GM18909 (cell line): ENCODE measurements around the gene DIPK1A.

Experiments used
- ATAC-seq: cut with Tn5 transposase; IDR thresholded peaks from one replicate; pipeline ENCODE4 v1.9.1; 2021; ENCODE audit warnings: mild to moderate bottlenecking; ENCODE audit not compliant: unreplicated experiment, poor library complexity

Gene DIPK1A

GRCh38 chr1:92845908-92846307 is 115.4 kb downstream of the DIPK1A start:
- ATAC-seq = no peak

GRCh38 chr1:92844439-92844838 is 116.8 kb downstream of the DIPK1A start:
- no peak for ATAC-seq

DNA sequence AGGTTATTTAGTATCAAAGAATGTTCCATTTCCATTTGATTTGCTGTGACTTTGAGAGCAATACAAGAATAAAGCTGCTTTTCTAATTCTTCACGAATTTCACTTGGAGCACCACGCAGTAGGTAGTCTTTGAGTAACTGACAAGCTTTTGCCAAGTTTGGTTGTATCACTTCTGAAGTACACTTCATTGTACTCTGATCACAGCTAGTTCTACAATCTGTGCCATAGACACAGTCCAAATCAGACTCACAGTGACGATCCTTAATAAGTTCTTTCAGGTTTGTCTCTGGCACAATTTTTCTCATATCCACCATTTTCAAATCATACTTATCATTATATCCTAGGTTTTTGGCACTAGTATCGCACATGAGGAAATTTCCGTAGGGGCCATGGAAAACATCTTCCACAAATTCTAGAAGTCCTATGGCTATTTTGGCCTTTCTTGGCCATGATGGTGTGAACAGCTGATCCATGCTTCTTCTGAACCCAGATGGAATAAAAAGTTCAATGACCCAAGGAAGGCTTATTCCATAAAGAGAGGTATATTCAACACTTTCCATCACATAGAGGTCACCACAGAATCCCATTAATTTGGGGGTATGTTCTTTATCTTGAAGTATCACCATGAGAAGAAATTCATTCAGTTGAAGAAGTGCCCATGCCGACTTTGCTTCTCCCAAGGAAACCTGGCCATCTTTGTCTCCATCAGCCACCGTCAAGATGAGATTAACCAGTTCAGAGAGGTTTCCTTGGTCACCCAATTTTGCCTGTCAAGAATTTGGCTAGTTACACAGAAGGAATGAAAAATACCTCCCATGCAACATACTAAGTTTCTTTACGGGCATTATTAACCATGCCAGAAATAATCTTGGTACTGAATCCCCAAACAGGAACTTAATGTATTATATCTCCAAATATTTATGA is 117.6 kb downstream of the DIPK1A start:
- no peak for ATAC-seq

- ATAC-seq = no peak
Observed at GRCh38 chr1:92843046-92843423, 118.2 kb downstream of the DIPK1A start.

DNA sequence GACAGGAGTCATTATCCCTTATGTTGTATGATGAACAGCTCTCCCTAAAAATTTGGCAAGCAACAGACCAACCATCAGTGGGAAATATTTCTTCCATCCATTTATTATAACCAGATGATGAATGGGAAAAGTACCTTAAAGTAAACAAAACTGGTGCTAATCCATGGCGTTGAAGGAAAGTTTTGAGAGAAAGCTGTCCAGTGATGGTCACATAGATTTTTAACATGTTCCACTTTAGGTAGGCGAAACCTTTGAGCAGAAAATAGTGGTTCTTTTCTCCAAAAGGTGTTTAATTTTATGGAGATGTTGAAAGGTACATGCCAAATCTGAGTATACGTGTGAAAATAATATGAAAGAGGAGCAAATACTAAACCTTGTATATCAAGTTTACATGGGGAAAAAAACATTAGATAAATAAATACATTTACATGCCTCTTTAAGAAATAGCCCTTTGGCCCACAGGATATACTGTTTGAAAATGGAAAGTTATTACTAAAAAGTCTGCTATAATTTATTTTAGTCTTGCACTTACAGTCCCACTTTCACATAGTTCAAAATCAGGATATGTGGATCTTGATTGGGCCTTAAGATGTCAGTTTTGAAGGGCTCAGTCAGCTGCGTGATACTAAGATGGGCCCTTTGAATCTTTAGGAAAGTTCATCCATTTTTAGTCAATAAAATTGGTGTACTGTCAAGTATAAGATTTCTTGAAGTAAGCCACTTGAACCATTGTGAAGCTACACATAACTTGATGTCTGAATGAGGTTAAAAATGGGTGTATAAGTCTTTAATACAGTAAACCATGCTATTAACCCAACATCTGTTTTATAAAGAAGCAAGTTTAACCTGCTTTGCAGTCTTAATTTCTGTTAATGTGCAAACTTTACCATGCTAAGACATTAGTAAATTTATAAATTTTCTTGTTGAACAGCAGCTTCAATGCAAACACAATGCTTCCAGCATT is 118.9 kb downstream of the DIPK1A start:
- ATAC-seq = no peak

DNA sequence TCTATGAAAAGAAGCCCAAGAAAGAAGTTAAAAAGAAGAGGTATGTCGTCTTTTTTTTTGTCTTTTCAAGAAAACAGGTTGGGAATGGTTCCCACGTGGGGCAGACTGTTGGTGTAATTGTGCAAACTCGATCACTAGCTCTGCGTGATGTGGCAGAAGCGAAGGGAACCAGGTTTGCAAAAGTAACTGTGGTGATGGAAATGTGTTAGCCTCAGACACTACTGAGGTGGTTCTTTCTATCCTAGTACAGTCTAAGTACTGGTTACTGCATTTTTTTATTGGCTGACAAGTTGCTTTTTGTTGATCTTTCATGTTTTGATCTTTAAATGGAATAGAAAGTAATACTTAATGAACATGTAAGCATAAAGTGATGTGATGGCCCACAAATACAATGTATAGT is 120.7 kb downstream of the DIPK1A start:
- no peak for ATAC-seq

DNA sequence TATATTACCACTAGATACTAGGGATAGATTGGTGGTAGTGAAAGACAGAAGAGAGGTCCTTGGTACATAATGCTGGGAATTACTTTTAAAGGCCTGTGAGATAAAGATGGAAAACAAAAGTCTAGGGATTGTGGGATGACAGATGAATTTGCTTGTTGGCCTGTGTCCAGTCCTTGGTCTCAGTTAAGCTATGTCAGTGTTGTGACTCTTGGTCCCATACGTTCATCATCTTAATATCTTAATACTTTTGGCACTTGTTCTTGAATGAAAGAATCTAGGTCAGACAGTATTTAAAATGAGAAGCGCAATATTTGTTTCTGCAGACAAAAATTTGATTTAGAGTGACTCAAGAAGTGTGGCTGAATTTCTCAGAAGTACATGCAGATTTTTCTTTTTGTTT is 121.8 kb downstream of the DIPK1A start:
- ATAC-seq = no peak

DNA sequence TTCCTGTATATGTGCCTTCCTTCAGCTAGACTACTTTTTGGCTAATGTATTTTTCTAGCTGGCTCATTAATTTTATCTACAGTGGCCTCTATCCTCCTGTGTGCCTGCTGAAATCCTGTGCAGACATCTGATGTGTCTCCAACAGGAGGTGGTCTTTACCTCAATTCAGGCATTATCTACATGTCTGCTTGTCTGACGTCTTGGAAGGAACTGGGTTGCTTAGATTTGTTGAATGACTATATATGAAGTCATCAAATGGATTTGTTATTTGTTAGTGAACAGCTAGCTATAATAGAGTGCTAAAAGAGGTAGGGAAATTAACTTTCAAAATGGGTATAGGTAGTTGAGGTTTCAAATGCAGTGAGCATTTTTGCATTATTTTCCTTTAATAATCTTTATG is 122.7 kb downstream of the DIPK1A start:
- no peak for ATAC-seq

- no peak for ATAC-seq
Observed at GRCh38 chr1:92837062-92837461, 124.2 kb downstream of the DIPK1A start.

DNA sequence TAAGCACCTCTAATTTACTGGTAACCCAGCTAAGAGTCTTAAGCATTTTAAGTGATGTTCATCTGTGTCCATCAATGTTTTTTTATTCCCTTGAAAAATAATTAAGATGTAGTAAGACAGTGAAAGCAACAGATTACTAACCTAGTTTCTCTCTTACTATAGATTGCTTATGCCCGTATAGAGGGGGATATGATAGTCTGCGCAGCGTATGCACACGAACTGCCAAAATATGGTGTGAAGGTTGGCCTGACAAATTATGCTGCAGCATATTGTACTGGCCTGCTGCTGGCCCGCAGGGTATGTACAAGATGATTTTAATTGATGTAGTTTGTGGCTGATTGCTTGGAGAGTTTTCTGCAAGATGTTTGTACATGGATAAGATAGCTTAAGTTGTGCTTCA is 126.6 kb downstream of the DIPK1A start:
- ATAC-seq = no peak

DNA sequence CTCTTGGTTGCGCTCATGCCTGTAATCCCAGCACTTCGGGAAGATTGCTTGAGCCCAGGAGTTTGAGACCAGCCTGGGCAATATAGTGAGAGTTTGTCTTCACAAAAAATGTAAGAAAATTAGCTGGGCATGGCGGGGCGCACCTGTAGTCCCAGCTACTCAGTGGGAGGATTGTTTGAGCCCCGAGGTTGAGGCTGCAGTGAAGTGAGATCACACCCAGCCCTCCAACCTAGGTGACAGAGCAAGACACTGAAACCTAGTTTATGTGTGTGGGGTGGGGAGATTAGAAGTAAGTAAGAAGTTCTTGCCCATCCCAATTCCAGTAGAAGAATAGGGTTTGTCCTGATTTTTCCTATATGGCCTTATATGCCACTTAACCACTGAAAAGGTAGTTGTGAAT is 127.4 kb downstream of the DIPK1A start:
- ATAC-seq = no peak

DNA sequence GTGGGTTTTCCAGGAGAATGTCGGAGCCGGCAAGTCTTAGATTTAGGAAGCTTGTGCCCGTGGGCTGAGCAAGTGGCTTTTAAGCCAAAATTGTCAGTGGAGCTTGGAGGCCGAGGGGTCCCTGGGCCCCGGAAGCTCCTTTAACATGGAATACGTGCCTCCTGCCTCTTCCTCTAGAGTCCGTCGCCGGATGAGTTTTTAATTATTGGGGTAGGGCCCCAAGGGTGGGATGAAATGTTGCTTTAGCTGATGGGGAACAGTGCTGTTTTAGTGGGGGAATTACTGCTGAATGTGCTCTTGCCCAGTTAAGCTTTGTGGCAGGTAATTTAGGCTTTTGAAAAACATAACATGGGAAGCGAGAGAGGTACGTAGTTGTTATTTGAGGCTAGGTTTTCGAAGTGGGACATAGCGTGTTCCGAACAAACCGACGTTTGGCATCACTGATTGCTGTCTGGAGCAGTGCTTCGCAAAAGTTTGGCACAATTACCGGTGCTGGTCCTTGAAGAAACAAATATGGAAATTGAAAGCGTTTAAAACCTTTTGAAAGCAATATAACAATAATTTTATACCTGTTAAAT is 128.6 kb downstream of the DIPK1A start:
- ATAC-seq = peak; percentile 6

DNA sequence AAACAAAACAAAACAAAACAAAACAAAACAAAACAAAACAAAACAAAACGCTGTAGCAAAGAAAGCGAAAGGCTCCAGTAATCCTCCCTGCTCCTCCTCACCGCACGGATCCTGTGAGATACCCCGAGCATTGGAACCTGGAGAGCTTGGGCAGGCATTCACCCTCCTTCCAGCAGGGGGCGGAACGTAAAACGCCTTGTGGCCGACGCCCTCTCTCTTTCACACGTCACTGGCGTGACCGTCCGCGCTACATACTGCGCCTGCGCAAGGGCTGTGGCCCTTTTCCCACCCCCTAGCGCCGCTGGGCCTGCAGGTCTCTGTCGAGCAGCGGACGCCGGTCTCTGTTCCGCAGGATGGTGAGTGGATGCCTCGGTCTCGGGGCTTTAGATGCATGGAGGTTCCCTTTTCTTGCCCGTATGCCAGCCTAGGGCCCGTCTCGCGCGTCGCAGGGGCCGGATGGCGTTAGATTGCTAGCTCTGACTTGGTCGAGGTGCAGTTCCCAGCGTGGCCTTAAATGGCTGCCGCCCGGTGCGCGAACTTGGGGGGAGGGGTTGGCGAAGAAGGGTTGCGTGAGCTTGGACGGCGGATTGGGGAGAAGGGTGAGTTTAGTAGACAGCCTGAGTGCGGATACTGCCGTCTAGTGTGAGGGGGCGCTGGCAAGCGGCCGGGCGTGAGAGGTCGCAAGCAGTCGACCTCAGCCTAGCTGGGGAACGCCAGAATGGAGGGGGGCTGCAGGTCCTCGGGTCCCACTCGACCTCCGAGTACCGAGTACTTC is 129.3 kb downstream of the DIPK1A start, which contains the start of gene RPL5:
TSS of gene RPL5 (plus strand) at position 279 of the 775 bp plus-strand sequence. CDS start at position 354, 75 bp downstream.
- ATAC-seq = peak; percentile 97

- no peak for ATAC-seq
Observed at GRCh38 chr1:92831368-92831761, 129.9 kb downstream of the DIPK1A start.

- ATAC-seq = no peak
Observed at GRCh38 chr1:92826792-92827191, 134.5 kb downstream of the DIPK1A start.

DNA sequence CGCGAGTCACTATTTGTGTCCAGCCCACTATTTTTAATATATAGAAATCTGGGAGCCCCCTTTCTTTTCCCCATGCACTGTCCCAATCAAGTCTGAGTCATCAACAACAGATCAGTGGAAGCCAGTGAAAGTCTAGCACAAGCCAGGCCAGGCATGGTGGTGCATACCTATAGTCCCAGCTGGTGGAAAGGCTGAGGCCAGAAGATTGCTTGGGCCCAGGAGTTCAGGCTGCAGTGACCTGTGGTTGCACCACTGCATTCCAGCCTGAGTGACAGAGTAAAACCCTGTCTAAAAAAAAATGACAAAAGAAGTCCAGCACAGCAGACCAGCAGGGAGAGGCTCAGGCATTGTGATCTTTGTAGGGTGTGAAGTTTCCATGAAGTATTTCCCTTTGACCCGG is 138.4 kb downstream of the DIPK1A start:
- no peak for ATAC-seq

DNA sequence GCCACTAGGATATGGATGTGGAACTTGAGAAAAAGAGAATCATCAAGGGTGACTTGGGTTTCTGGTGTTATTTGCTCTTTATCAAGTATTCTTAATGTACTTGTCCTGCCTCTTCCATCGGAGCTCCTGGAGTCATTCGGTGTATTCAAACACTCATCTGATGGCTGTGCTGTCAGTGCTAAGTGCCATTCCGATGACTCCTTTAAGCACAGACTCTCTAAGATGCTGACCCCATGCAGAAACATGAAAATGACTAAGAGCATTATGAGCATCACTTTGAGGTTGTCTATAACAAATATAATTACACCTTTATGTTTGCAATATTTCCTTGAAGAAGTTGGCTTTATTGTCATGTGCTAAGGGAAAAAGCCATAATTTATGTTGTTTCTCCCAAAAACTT is 140.7 kb downstream of the DIPK1A start:
- ATAC-seq = no peak

- ATAC-seq = no peak
Observed at GRCh38 chr1:92820024-92820423, 141.2 kb downstream of the DIPK1A start.

- ATAC-seq = peak; percentile 76
Observed at GRCh38 chr1:92817986-92818764, 143.1 kb downstream of the DIPK1A start.
